Ureter (tissue), 1 donor: ENCODE results near the gene CORO2B. TPM values are rescaled to one million over a fixed set of nuclear protein-coding genes. Genes with fewer than 3 reads are reported as not detected.

Experiments used
- DNase-seq: peaks from one replicate; pipeline ENCODE4 v3.0.0-alpha.2; 2020; ENCODE audit warnings: low spot score
- total RNA-seq: library from RNA; stranded (reverse); gene quantifications from one replicate; pipeline ENCODE4 v1.2.4, GENCODE V29; 2023
- donor health status: DM: yes; HTN: yes; CAD: no.

The CORO2B gene
- total RNA-seq, 1 donor from 2014 or later = 5.4 TPM

GRCh38 chr15:68589783-68590710, 11.3 kb downstream of the CORO2B start:
- no peak for DNase-seq

DNA sequence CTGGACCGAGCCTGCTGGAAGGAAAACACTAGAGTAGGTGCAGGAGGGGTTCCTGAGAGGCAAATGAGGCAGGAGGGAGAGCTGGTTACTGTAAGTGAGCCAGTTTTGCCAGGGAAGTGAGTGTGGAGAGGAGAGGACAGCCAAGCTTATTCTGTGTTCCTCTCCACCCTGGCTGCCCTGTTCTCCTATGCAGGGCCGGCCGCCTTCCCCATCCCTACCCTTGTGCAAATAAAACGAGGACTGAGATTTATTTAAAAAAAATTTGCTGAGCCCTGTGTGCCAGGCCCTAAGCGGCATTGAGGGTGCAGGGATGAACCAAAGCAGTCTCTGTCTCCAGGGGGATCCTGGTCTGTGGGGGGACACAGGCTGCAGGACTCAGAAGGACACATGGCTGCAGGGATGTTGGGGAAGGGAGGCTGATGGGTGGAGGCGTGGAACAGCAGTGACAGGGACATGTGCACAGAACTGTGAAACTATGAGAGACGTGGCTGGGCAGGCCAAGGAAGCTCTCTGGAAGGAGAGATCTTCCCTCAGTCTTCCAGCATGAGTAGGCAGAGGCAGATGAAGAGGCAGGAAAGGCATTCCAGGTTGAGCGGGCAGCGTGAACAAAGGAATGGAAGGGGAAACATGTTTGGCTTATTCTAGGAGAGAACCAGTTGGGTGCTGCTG, 12.1 kb downstream of the CORO2B start:
- DNase-seq = no peak

- DNase-seq = no peak
These were observed 13.3 kb downstream of the CORO2B start for GRCh38 chr15:68592054-68592453.

- DNase-seq = no peak
These were observed 13.8 kb downstream of the CORO2B start for GRCh38 chr15:68592544-68592943.

GRCh38 chr15:68593341-68593740, 14.5 kb downstream of the CORO2B start:
- no peak for DNase-seq

DNA sequence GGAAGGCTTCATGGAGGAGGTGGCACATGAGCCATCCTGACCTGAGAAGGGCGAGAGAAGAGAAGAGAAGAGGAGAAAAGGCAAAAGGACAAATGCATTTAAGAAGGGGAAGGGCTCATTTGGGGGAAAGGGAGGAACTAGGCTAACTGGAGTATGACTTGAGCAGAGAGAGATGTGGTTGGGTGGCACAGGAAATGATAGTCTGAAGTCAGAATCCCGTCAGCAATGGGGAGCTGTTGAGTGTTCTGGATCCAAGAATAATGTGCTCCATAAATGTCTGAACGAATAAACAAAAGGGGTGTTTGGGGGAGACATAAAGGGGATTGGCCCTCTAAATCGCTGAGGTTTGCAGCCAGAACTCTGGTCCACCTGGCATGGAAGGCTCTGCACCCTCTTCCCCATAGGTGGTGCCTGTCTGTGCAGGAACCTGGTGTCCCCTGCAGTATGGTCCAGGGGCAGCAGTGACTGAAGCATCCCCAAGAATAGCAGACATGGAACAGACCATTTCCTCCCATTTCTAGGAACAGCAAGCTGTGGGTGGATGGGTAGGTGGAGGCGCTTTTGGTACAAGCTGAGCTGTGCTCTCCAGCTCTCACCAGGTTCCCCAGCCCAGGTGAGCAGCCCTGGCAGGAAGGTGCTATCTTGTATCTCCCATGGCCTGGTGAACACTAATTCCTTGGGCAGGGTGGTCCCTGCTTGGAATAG, 15.2 kb downstream of the CORO2B start:
- no peak for DNase-seq

- no peak for DNase-seq
These were observed 15.9 kb downstream of the CORO2B start for GRCh38 chr15:68594533-68595259.

GRCh38 chr15:68595260-68595564, 16.4 kb downstream of the CORO2B start:
- no peak for DNase-seq

DNA sequence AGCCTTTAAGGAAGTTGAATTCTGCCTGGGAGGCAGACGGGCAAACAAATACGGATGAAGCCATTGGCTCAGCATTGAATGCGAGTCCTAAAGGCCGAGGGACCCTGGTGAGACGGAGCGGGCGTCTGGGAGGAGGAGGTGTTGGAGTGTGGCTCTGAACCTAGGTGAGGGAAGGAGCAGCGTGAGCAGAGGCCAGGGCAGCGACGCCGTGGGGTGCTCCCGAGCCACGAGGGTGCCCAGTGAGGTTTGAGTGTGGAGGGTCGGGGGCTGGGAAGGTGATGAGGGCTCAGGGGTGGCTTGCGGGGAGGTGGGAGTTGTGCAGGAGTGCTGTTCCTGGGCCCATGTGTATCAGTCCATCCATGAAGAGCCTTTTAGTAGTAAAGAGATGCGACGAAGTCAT, 17.0 kb downstream of the CORO2B start:
- no peak for DNase-seq

DNA sequence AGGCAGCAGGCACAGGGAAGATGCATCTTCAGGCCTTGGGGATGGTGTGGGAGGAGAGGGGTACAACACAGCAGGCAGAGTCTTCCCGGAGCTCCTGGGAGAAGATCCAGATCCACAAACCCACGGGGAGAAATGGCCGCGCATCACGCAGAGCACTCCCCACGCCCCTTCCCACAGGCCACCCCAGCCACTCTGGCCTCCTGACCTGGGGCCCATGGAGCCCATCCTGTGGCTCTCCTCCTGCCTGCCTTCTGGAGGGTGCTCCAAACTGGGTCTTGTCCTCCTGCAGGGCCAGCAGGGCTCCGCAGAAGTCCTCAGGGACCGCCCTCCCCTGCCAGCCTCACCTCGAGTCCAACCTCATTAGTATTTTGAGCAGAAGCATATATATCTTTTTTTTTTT, 17.9 kb downstream of the CORO2B start:
- no peak for DNase-seq

GRCh38 chr15:68597581-68597980, 18.8 kb downstream of the CORO2B start:
- DNase-seq = no peak

DNA sequence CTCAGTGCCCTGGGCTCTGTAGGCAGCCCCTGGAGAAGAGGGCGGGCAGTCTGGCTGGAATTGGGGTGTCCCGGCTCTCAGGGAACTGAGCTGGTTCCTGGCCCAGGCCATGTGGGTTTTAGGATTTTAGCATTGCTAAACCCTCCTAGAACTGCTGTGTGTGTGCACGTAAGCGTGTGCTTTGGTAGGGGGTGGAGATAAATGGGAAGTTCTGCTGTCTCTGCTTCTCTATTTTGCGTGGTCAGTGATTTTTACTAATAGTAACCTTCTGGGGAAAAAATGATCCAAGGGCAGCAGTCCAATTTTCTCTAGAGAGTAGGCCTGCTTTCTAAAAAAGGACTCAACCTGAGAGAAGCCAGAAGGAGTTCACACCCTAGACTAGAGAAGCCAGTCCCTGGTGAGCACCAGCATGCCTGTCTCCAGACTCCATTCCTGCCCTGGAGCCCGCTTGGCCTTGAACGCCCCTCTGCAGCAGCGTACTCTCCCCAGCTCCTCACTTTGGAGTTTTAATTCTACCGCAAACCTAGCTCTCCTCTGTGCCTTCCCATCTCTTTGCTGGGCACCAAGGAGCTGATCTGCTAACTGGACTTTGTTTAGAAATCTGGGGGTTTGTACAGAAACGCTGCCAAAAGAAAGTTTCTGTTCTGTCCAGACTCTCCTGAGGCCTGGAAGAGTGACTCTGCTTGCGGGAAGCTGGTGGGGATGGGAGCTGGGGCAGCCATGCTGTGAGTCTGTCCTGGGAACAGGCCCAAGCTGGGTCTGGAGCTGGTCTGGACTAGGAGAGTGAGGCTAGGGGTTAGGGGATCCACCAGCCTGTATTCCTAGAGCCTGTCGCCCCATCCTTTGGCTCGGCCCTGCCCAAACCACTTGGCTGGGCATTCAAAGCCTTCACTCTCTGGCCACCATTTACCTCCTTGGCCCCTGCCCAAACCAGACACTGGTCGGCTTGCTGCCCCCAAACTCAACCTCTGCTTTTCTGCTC, 19.7 kb downstream of the CORO2B start:
- no peak for DNase-seq

- no peak for DNase-seq
These were observed 20.4 kb downstream of the CORO2B start for GRCh38 chr15:68599153-68599545.

DNA sequence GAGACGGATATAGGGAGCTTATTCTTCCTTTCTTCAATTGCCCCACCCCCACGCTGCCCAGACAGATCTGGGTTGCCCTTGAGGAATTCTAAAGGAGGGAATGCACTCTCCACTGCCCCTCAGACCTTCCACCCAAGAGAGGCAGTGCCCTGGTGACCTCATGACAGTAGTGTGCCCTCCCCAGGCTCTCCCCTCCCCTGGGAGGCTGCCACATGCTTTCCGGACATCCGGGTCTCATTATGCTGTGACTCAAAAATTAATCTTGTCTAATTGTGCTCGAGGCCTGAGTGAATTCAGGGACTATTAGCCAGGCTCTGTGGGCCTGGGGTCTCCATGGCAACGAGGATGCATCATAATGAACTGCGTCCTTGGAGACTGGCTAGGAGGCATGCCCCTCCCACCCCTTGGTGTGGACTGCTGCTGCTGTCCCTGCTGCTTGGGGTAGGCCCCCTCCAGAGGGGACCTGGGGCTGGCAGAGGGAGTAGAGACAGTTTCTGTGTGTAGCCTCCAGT, 20.8 kb downstream of the CORO2B start:
- no peak for DNase-seq

- no peak for DNase-seq
These were observed 22.7 kb downstream of the CORO2B start for GRCh38 chr15:68601206-68602197.

DNA sequence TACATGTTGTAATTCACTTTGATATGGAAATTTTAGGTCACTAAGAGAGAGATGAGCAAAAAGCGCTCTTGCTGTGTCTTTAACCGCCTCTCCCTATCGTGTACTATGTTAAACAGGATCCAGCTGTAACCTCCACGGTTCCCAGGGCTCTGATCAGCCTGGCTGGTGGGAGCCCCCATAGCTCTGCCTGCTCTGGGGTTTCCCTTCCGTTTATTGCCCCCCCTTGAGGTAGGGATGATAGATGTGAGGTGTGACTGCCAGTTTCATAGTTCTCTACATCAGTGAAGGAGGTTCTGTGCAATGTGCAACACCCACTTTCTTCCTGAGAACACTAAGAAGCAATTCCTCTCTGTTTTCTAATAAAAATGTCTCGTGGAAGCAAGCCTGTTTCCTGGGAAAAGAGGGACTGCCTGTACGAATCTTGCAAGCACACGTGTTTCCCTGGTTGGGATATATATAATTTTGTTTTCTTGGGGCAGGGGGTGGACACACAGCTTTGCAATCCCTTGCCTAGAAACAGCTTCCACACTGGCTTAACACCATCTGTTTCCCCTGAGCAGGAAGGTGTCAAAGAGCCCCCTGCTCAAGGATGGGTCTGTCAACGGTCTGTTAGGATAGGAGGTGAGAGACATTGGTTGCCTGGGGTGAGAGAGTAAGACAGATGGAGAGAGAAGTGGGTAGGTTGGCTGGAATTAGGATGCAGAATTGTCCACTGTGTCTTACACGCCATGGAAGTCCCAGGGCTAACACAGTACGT, 23.8 kb downstream of the CORO2B start:
- DNase-seq = no peak

- DNase-seq = no peak
These were observed 24.4 kb downstream of the CORO2B start for GRCh38 chr15:68603216-68603595.

DNA sequence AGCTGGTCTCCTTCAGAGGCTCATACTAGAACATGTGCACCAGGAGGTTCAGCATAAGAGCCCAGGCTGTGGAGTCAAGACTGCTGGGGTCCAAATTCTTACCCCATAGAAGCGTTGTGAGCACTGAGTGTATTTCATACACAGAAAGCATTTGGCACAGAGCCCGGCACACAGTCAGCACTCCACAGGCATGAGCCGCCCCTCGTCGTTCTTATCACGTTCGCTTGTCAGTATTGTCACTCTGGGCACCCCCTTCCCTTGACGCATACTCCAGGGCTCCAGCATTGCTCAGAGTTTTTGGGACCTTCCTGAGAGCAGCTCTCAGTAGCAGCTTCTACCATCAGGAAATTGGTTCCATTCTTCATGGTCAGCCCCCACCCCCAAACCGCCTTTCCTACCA, 25.2 kb downstream of the CORO2B start:
- DNase-seq = no peak
